ENCODE measurements around the gene HCAR3.
"Not testable (repeated sequence)": the region's sequence is repeated elsewhere in the genome, so short reads cannot be mapped to it uniquely, and the experiment has no call there.

The HCAR3 gene

DNA sequence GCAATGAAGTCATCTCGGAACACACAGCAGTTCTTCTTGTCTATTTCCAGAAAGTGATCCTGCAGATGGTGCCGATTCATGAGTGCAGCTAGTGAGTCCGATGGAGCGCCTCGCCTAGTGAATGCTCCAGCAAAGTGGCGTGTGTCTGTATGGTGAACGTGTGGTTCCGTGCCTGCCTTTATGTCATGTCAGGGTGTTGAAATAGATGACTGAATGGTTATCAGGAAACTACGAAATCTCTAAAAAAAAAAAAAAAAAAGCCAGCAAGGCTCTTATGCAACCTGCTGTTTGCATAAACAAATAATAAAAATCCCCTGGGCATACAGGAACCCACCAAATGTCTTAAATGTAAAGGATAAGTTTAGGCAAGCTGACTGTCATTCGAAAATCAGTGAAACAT, at the start of gene HCAR3:
Gene HCAR3, minus strand, starts transcription at position 154 of the 400 bp plus-strand sequence. Its CDS starts 74 bp downstream, at position 80.
- not testable (repeated sequence) for DNase-seq

DNA sequence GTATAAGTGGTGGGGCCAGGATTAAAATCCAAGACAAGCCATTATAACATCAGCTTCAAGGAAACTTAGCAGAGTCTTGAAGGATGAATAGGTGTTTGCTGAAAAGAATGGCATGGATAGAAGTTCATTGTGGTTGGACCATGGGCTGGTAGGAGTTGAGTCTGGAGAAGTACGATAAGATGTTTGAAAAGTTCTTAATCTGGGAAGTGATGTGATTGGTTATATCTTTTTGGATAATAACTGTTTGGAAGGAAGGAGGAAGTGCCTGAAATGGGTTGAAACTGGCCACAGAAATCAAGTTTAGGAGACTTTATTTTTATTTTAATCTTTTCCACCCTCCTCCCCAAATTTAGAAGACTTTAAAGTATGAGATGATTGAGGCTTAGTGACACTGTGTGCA, 41.0 kb upstream of the HCAR3 start:
- DNase-seq: no peak

DNA sequence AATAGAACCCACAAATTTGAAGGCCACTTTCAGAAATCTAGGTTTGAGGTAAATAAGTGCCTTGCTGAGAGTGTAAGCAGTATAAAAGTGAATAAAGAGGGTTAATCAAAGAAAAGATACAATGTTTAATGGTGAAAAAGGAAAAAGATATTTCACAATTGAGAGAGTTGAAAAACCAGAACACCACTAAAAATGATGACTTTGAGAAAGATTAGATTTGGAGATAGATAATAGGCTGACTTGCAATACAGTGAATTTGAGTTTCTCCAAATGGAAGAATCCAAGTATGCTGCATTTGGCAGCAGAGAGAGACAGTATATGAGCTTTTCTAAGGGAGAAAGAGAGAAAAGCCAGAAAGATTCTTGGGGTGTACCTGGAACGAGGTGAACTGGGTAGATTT, 38.2 kb upstream of the HCAR3 start:
- no peak for DNase-seq

DNA sequence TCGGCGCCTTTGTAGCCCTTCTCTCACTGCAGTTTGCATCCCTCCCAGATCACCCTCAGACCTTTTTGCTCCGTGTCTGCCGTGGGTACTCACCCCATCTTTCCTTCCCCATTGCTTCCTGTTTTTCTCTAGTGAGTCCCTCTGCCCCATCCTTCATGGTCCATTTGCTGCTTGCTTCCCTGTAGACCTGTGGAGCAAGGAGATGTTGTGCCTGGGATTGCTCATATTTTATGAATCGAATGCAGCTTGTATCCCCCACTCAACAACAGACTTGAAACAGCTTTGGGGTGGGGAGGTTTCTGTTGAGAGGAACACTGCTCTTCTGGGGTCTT, 36.7 kb upstream of the HCAR3 start:
- no peak for DNase-seq

DNA sequence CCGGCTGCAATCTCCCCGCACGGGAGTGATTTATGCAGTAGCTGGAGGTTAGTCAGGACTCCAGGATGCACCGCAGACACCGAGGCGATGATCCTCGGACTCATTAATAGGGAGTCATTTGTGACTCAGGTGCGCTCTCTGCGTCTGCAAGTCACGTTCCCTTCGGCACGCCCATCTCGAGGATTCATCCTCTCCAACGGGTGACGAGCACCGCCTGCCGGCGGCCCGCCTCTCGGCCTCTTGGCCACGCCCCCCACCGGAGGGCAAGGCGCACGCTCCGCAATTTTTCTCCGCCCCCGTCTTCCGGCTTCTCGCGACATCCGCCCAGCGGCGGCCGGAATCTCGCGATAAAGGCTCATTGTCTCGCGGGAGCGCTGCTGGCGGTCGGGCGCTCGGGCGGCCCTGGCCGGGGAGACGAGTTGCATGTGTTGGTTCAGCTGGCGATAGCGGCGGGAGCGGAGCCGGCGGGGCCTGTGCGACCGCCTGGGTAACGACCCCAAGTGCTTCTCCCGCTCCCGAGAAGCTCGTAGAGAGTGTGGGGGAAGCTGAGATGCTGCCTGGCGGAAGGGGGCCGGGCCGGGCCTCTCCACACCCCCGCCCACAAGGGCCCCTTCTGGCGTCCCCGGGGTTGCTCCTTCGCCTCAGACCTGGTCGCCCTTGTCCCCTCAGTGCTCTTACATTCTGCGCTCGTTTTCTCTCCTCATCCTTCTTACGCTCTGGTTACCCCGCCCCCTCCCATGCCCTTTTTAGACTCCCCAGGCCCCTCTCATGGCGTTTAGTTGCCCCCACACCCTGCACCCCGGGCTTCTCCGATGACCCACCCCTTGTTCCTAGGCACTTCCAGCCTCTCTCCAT, 36.1 kb upstream of the HCAR3 start, which contains the start of gene DENR:
Gene DENR, plus strand, starts transcription at position 361 of the 855 bp plus-strand sequence. CDS start 878 bp downstream, outside the sequence.
- DNase-seq: peak; percentile 96

- DNase-seq: not testable (repeated sequence)
Observed at GRCh38 chr12:122750781-122751515, 34.3 kb upstream of the HCAR3 start.

GRCh38 chr12:122749569-122750332, 33.1 kb upstream of the HCAR3 start:
- no peak for DNase-seq

DNA sequence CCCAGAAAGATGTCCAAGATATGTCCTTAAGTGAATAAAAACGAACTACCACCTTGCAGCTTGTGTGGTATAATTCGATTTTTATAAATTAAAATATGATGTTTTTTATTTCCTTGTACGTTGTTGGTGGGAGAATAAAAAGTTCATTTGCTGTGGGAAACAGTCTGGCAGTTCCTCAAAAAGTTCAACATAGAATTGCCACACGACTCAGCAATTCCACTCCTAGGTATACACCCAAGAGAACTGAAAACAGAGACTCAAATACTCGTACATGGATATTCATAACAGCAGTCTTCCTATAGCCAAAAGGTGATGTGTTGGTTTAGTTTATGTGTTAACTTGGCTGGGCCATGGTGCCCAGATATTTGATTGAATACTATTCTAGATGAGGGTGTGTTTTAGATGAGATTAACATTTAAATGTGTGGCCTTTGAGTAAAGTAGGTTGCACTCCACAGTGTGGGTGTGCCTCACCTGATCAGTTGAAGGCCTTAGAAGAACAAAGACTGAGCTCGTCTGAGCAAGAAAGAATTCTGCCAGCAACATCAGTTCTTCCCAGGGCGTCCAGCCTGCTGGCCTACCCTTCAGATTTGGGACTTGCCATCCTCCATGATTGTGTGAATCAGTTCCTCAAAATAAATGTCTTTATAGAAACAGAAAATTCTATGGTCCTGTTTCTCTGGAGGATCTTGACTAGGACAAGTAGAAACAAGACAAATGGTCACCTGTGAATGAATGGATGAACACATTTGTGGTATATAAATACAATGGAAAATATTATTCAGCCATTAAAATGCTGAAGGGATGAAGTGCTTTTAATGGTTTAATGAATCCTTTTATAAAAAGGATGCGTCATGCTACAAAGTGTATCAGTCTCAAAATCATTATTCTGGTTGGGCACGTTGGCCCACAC, 30.9 kb upstream of the HCAR3 start:
- no peak for DNase-seq

- DNase-seq: no peak
Observed at GRCh38 chr12:122743895-122744525, 27.4 kb upstream of the HCAR3 start.

DNA sequence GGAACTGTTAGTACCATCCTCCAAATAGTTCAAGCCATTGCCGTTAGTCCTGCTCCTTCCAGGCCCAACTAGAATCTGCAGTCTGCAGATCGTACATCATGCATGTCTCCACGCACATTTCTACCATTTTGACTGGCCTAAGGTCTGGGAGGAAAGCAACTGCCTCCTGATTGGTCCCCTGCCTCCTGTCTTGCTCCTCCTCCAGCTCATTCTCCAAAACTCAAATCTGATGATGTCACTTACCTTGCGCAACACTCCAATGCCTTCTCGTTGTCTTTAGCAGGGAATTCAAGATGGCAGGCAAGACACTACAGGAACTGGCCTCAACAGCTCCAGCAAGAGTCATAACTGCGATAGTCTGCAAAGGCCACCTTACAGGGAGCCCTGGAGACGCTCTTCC, 23.7 kb upstream of the HCAR3 start:
- no peak for DNase-seq

DNA sequence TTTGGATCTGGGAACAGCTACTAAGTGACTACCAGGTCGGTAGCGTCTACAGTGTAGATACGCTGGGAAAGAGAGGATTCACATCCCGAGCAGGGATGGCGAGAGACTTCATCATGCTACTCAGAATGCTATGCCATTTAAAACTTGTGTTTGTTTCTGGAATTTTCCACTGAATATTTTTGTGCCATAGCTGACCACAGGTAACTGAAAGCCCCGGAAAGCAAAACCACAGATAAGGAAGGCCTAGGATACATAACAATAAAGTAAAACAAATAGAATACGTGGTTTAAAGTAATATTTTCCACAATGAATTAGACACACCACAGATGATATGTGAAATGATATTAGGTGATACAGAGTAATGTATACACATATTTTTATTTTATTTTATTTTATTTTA, 22.0 kb upstream of the HCAR3 start:
- DNase-seq: no peak

DNA sequence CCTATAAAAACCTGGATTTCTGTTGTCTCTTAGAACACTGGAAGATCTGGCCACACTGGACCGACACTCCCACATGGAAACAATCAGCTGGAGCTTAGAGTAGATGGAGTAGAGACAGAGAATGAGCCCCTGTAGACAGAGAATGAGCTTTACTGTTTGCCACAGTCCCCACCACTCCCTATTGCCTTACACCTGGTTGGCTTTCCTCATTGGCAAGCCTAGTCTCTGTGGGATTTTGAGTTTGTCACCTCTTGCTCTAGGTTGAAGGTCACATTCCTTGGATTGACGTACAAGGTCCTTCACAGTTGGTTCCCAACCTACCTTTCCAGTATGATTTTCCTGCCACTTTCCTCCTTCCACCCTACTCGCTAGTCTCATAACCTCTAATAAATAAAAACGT, 16.0 kb upstream of the HCAR3 start:
- no peak for DNase-seq

DNA sequence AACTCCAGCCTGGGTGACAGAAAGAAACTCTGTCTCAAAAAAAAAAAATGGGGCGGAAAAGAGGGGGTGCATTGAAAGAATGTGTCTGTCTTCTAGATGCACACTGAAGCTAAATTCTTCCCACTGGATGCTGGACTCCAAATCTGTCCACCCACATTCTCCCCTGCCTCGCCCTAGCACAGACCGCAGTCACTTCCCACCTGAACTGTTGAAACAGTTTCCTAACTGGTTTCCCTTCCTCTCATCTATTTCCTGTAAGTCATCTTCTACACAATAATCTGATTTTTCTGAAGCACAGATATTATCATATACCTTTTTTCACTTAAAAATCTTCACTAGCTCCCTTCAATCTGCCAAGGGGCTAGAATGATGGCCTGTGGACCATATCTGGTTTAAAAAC, 15.6 kb upstream of the HCAR3 start:
- DNase-seq: no peak

- DNase-seq: peak; percentile 52
Observed at GRCh38 chr12:122730215-122731014, 13.8 kb upstream of the HCAR3 start, which contains the start of gene HCAR1. TSS of gene HCAR1 (minus strand) at chr12:122730844. CDS start at chr12:122730339, 505 bp downstream.

DNA sequence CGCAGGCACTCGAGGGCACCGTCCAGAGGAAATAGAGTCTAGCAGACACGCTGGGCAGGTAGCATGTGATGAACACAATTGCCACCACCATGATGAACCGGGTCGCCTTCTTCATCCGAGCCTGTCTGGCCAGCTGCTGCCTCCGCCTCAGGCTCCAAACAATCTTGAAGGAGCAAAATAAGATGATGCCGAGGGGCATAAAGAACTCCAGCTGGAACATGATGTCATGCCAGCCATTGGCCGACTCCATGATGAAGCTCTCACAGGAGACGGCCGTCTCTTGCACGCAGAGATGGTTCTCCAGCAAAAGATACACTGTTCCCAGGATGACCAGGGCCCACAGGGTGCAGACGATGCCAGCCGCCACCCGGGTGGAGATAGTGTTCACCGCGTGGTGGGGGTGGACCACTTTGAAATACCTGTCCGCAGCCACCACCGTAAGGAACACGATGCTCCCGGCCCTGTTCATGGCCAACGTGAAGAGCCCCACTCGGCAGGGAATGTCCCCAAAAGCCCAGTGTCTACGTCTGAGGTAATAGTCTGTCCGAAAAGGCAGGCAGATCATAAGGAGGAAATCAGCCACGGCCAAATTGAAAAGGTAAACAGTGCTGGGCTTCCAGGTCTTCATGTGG, 13.1 kb upstream of the HCAR3 start:
- DNase-seq: no peak

GRCh38 chr12:122726080-122726558, 9.5 kb upstream of the HCAR3 start:
- DNase-seq: peak; percentile 82

DNA sequence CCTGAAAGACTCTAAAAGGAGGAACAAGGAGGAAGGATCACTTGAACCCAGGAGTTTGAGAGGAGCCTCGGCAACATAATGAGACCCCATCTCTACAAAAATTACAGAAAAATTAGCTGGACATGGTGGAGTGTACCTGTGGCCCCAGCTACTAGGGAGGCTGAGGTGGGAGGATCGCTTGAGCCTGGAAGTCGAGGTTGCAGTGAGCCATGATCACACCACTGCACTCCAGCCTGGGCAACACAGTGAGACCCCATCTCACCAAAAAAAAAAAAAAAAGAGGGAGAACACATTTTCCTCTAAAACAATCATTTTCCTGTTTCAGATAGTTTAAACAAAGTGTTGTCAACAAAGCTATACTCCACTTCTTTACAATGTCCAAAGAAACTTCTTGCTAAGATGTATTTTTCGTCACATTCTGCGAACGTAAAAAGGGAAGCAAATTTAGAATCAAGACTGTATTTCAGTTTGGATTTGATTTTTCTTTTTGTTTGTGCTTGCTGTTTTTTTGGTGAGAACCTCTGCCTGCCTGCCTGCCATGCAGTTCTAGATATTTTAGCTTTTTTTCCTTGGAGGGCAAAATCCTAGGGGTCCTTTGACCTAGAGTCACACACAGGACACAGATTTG, 9.0 kb upstream of the HCAR3 start:
- DNase-seq: no peak

- no peak for DNase-seq
Observed at GRCh38 chr12:122724641-122725243, 8.1 kb upstream of the HCAR3 start.

- DNase-seq: no peak
Observed at GRCh38 chr12:122722387-122722786, 5.8 kb upstream of the HCAR3 start.

All from kidney glomerular epithelial cell (primary cell).